Uterus (tissue), 2 donors: ENCODE measurements around the gene ABTB1.

Experiments
- POLR2A ChIP-seq, 2 donors: fragments of 450-650 bp; IDR thresholded peaks; one replicate each; pipeline ENCODE4 v1.6.1; 2016; ENCODE audit warnings: antibody characterized with exemption in 2 of 2, mild to moderate bottlenecking in 1 of 2, moderate library complexity in 1 of 2
- TF ChIP-seq, protein P1 (sequence below), 4 experiments: fragments of 200-600 bp in 2 of 4; fragments of 450-650 bp in 2 of 4; sonication (generic) in 2 of 4; IDR thresholded peaks; one replicate each; pipeline ENCODE4 v1.5.1; 2016 to 2019; ENCODE audit warnings: antibody characterized with exemption in 4 of 4, mild to moderate bottlenecking in 2 of 4, moderate library complexity in 1 of 4

DNA sequence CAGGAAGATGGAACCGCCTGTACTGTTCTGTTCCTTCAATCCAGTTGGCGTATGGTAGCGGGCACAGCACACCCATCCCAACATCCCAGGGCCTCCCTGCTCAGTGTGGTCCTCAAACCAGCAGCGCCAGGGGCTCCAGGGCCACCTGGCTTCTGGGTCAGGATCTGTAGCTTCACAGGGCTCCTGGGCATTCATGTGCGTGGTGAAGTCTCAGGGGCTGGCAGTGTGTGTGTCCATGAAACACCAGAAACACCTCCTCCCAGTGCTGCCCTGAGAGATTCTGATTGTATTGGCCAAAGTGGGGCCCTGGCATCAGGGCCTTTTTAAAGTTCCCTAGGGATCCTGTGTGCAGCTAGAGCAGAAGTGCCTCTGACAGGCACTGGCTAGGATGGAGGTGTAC lies 42.1 kb downstream of the ABTB1 start:
- TF ChIP-seq, protein P1, sequence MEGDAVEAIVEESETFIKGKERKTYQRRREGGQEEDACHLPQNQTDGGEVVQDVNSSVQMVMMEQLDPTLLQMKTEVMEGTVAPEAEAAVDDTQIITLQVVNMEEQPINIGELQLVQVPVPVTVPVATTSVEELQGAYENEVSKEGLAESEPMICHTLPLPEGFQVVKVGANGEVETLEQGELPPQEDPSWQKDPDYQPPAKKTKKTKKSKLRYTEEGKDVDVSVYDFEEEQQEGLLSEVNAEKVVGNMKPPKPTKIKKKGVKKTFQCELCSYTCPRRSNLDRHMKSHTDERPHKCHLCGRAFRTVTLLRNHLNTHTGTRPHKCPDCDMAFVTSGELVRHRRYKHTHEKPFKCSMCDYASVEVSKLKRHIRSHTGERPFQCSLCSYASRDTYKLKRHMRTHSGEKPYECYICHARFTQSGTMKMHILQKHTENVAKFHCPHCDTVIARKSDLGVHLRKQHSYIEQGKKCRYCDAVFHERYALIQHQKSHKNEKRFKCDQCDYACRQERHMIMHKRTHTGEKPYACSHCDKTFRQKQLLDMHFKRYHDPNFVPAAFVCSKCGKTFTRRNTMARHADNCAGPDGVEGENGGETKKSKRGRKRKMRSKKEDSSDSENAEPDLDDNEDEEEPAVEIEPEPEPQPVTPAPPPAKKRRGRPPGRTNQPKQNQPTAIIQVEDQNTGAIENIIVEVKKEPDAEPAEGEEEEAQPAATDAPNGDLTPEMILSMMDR (IDR thresholded peaks at IDR 0.05), result no peak
- TF ChIP-seq POLR2A (IDR thresholded peaks at IDR 0.05), result no peak
